Neutrophil (primary cell): Measurements from ENCODE around the gene INPP4B.

Source experiments
- H3K27ac ChIP-seq: fragments of 200-600 bp; sonication (generic); 2 replicates; pipeline ENCODE4 v1.5.1; 2016; ENCODE audit warnings: mild to moderate bottlenecking, moderate library complexity
- H3K27me3 ChIP-seq: fragments of 200-600 bp; sonication (generic); 2 replicates; pipeline ENCODE4 v1.6.0; 2016; ENCODE audit warnings: mild to moderate bottlenecking
- H3K36me3 ChIP-seq: fragments of 200-600 bp; sonication (generic); 2 replicates; pipeline ENCODE4 v1.5.1; 2017
- H3K4me1 ChIP-seq, 2 experiments: fragments of 200-600 bp in 1 of 2; sonication (generic) in 1 of 2; 1 replicate in 1 of 2; 2 replicates in 1 of 2; pipeline versions ENCODE4 v1.5.1 to v1.6.1; 2013 to 2016; ENCODE audit warnings: low read depth in 1 of 2, low read length in 1 of 2, mild to moderate bottlenecking in 1 of 2, moderate library complexity in 1 of 2; ENCODE audit not compliant: control insufficient read depth in 1 of 2, insufficient read depth in 1 of 2
- H3K4me3 ChIP-seq, 2 experiments: fragments of 200-600 bp in 1 of 2; sonication (generic) in 1 of 2; 1 replicate in 1 of 2; 2 replicates in 1 of 2; pipeline ENCODE4 v1.5.1; 2013 to 2016; ENCODE audit warnings: low read depth in 1 of 2, low read length in 1 of 2, mild to moderate bottlenecking in 1 of 2, moderate library complexity in 1 of 2
- H3K9me3 ChIP-seq: fragments of 200-600 bp; sonication (generic); 2 replicates; pipeline ENCODE4 v1.5.1; 2016
- TF ChIP-seq, protein P1 (sequence below): fragments of 200-600 bp; sonication (generic); IDR thresholded peaks from 2 replicates; pipeline ENCODE4 v1.5.1; 2016; ENCODE audit warnings: antibody characterized with exemption

INPP4B gene

GRCh38 chr4:142824368-142824767, 21.7 kb downstream of the INPP4B start:
- Histone ChIP-seq H3K9me3 (no peaks in the 10 kb centered on the region), H3K27ac (no peak overlapping the region), H3K4me3 (no peak overlapping the region), H3K27me3 (no peaks in the 10 kb centered on the region), H3K36me3 (no peaks in the 10 kb centered on the region), H3K4me1 (no peaks in the 10 kb centered on the region)
- TF ChIP-seq, protein P1, sequence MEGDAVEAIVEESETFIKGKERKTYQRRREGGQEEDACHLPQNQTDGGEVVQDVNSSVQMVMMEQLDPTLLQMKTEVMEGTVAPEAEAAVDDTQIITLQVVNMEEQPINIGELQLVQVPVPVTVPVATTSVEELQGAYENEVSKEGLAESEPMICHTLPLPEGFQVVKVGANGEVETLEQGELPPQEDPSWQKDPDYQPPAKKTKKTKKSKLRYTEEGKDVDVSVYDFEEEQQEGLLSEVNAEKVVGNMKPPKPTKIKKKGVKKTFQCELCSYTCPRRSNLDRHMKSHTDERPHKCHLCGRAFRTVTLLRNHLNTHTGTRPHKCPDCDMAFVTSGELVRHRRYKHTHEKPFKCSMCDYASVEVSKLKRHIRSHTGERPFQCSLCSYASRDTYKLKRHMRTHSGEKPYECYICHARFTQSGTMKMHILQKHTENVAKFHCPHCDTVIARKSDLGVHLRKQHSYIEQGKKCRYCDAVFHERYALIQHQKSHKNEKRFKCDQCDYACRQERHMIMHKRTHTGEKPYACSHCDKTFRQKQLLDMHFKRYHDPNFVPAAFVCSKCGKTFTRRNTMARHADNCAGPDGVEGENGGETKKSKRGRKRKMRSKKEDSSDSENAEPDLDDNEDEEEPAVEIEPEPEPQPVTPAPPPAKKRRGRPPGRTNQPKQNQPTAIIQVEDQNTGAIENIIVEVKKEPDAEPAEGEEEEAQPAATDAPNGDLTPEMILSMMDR = no peak

DNA sequence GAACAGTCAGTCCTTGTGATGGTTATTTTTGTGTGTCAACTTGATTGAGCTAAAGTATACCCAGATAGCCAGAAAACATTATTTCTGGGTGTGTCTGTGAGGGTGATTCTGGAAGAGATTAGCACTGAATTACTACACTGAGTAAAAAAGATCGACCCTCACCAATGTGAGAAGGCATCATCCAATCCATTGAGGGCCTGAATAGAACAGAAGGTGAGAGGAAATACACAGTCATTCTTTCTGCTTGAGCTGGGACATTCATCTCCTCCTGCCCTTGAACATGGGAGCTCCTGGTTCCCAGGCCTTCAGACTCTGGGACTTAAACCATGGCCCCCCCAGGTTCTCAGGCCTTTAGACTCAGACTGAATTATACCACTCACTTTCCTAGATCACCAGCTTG, 22.3 kb downstream of the INPP4B start:
- TF ChIP-seq, protein P1 = no peak
- Histone ChIP-seq H3K36me3 (no peaks in the 10 kb centered on the region), H3K9me3 (no peaks in the 10 kb centered on the region), H3K27ac (no peak overlapping the region), H3K4me1 (no peaks in the 10 kb centered on the region), H3K27me3 (no peaks in the 10 kb centered on the region), H3K4me3 (no peak overlapping the region)

DNA sequence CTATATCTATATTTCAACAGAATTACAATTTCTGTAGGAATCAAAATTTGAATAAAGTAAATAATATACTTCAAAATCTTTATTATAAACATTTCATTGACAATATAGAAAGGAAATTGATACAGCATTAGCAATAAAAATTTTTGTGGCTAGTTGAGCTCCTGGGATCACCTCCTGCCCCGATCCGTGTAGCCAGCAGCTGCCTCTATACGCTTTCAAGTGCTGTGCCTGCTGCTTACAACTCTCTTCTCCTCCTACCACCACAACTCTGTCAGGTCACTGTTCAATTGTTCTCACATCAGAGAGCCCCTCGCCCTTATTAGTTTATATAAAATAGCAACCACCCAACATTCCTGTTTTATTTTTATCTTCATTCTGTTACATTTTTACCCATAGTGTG, 27.6 kb downstream of the INPP4B start:
- Histone ChIP-seq H3K4me1 (no peaks in the 10 kb centered on the region), H3K27ac (no peak overlapping the region), H3K36me3 (no peaks in the 10 kb centered on the region), H3K4me3 (no peak overlapping the region), H3K27me3 (no peaks in the 10 kb centered on the region), H3K9me3 (no peaks in the 10 kb centered on the region)
- TF ChIP-seq, protein P1 = no peak

GRCh38 chr4:142818031-142818430, 28.1 kb downstream of the INPP4B start:
- Histone ChIP-seq H3K9me3 (no peaks in the 10 kb centered on the region), H3K27ac (no peak overlapping the region), H3K4me1 (no peaks in the 10 kb centered on the region), H3K36me3 (no peaks in the 10 kb centered on the region), H3K4me3 (no peak overlapping the region), H3K27me3 (no peaks in the 10 kb centered on the region)
- TF ChIP-seq, protein P1 = no peak

DNA sequence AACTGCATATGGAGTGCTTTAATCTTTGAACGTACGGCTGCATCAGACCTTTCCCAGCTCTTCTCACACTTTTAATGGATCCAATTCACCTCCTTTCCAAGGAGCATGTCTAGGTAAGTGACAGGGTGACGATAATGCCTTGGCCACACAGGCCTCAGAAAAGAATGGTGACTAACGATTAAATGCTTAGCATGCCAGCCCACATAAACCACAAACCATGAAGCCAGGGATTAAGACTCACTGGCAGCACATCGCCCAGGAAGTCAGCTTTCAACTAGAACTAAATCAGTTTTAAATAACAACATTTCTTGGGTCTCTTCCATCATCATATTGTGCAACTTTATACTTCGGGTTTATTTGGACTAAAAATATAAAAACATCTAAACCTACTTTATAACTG, 28.7 kb downstream of the INPP4B start:
- Histone ChIP-seq H3K27me3 (no peaks in the 10 kb centered on the region), H3K27ac (no peak overlapping the region), H3K36me3 (no peaks in the 10 kb centered on the region), H3K4me1 (no peaks in the 10 kb centered on the region), H3K9me3 (no peaks in the 10 kb centered on the region), H3K4me3 (no peak overlapping the region)
- TF ChIP-seq, protein P1 = no peak

- Histone ChIP-seq H3K4me3 (no peak overlapping the region), H3K9me3 (no peaks in the 10 kb centered on the region), H3K27me3 (no peaks in the 10 kb centered on the region), H3K4me1 (no peaks in the 10 kb centered on the region), H3K36me3 (no peaks in the 10 kb centered on the region), H3K27ac (no peak overlapping the region)
- TF ChIP-seq, protein P1 = no peak
Observed at GRCh38 chr4:142815834-142816233, 30.3 kb downstream of the INPP4B start.
